Activated T-helper 1 cell treated with anti-CD3 and anti-CD28 coated beads, Interleukin-12 subunit alpha, Interleukin-12 subunit beta, Interleukin-2, Interleukin-4 antibody, amounts not matched to agents 30 ng/mL and 10 ng/mL and 1 ng/mL, durations not matched to agents 14 hours and 24 hours and 36 hours (primary cell): Measurements from ENCODE around the gene U2AF2. TPM values are rescaled to one million over a fixed set of nuclear protein-coding genes. Genes with fewer than 3 reads are reported as not detected.
"Not testable (repeated sequence)": the region's sequence is repeated elsewhere in the genome, so short reads cannot be mapped to it uniquely, and the experiment has no call there.

ENCODE experiments used
- DNase-seq: peaks from one replicate; pipeline ENCODE4 v3.0.0; 2021; ENCODE audit warnings: low spot score
- H3K27ac Mint-ChIP-seq: one replicate; pipeline ENCODE4 v1.8.0; 2021; ENCODE audit warnings: mild to moderate bottlenecking, mixed read lengths
- H3K27me3 Mint-ChIP-seq: one replicate; pipeline ENCODE4 v1.8.0; 2022; ENCODE audit warnings: mild to moderate bottlenecking, moderate library complexity, mixed read lengths; ENCODE audit not compliant: insufficient read depth
- H3K36me3 Mint-ChIP-seq: one replicate; pipeline ENCODE4 v1.8.0; 2021; ENCODE audit warnings: low read depth, mixed read lengths
- H3K4me1 Mint-ChIP-seq: one replicate; pipeline ENCODE4 v1.8.0; 2021; ENCODE audit warnings: low read depth, mixed read lengths
- H3K4me3 Mint-ChIP-seq: one replicate; pipeline ENCODE4 v1.8.0; 2021; ENCODE audit warnings: mild to moderate bottlenecking, moderate library complexity, mixed read lengths
- H3K9me3 Mint-ChIP-seq: one replicate; pipeline ENCODE4 v1.8.0; 2021; ENCODE audit warnings: mixed read lengths
- intact Hi-C: fragments of 100-400 bp; cut with micrococcal nuclease; formaldehyde crosslinking; loops from one replicate; pipeline ENCODE4 v1.15.1; 2024
- total RNA-seq: library from RNA; stranded (reverse); gene quantifications from 2 replicates; pipeline ENCODE4 v1.2.3, GENCODE V29; 2022

U2AF2 gene
- total RNA-seq, 1 donor from 2014 or later = 384 TPM

GRCh38 chr19:55717251-55717650 lies 62.4 kb downstream of the U2AF2 start:
- Mint-ChIP-seq H3K27me3 (no peaks in the 10 kb centered on the region), H3K4me1 (no peaks in the 10 kb centered on the region), H3K9me3 (peaks cover 26% of the 10 kb centered on the region), H3K4me3 (no peak overlapping the region), H3K27ac (no peak overlapping the region), H3K36me3 (no peaks in the 10 kb centered on the region)
- intact Hi-C loops = no loop called here
- no peak for DNase-seq

DNA sequence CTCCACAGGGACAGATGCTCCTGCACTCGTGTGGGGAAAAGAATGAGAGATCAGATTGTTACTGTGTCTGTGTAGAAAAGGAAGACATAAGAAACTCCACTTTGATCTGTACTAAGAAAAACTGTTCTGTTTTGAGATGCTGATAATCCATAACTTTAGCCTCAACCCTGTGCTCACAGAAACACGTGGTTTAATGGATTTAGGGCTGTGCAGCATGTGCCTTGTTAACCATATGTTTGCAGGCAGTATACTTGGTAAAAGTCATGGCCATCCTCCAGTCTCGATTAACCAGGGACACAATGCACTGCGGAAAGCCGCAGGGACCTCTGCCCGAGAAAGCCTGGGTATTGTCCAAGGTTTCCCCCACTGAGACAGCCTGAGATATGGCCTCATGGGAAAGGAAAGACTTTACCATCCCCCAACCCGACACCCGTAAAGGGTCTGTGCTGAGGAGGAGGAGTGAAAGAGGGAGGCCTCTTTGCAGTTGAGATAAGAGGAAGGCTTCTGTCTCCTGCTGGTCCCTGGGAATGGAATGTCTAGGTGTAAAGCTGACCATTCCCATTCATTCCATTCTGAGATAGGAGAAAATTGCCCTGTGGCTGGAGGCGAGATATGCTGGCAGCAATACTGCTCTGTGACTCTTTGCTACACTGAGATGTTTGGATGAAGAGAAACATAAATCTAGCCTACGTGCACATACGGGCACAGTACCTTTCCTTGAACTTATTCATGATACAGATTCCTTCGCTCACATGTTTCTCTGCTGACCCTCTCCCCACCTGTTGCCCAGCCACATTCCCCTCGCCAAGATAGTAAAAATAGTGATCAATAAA lies 63.3 kb downstream of the U2AF2 start:
- intact Hi-C loops, H3K4me3 Mint-ChIP-seq, H3K27me3 Mint-ChIP-seq, H3K27ac Mint-ChIP-seq, DNase-seq, H3K4me1 Mint-ChIP-seq, H3K36me3 Mint-ChIP-seq: not testable (repeated sequence)
- H3K9me3 Mint-ChIP-seq = peaks cover 28% of the 10 kb centered on the region

DNA sequence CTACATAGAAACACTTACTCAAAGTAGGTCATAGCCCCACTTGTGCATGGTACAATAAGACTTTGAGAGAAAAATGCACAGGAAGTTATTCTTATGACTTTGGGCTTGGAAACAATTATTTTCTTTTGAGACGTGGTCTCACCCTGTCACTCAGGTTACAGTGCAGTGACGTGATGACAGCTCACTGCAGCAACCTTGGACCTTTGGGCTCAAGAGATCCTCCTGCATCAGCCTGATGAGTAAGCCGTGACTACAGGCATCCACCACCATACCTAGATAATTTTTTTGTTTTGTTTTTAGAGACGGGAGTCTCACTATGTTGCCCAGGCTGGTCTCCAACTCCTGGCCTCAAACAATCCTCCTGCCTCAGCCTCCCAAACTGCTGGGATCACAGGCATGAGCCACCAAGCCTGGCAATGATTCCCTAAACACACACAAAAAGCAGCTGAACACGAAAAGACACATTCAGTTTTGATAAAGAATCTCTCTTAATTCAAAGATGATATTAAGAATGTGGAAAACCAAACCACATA lies 65.4 kb downstream of the U2AF2 start:
- H3K27me3 Mint-ChIP-seq = no peaks in the 10 kb centered on the region
- H3K9me3 Mint-ChIP-seq = peaks cover 28% of the 10 kb centered on the region
- H3K27ac Mint-ChIP-seq = no peak overlapping the region
- no peak for DNase-seq
- intact Hi-C loops = no loop called here
- H3K4me3 Mint-ChIP-seq = no peak overlapping the region
- H3K4me1 Mint-ChIP-seq = no peaks in the 10 kb centered on the region
- H3K36me3 Mint-ChIP-seq = no peaks in the 10 kb centered on the region

- H3K9me3 Mint-ChIP-seq = peaks cover 28% of the 10 kb centered on the region
- no peaks in the 10 kb centered on the region for H3K36me3 Mint-ChIP-seq
- no peak overlapping the region for H3K4me3 Mint-ChIP-seq
These were observed 66.0 kb downstream of the U2AF2 start for GRCh38 chr19:55720801-55721200.

DNA sequence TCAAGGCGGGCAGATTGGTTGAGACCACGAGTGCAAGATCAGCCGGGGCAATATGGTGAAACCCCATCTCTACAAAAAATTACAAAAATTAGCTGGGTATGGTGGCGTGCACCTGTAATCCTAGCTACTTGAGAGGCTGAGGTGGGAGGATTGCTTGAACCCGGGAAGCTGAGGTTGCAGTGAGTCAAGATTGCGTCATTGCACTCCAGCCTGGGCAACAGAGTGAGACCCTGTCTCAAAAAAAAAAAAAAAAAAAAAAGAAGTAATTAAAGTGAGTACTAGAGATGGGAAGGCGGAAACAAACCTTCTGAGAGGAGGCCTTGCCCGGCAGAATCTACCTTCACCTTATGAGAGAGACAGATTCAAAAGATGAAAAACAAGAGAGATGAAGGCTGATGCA lies 68.7 kb downstream of the U2AF2 start:
- Mint-ChIP-seq H3K4me3 (no peak overlapping the region), H3K27ac (no peak overlapping the region), H3K9me3 (peaks cover 28% of the 10 kb centered on the region), H3K27me3 (no peaks in the 10 kb centered on the region), H3K4me1 (no peaks in the 10 kb centered on the region), H3K36me3 (no peaks in the 10 kb centered on the region)
- intact Hi-C loops = no loop called here
- DNase-seq = no peak

More at GRCh38 chr19:55720801-55721200, 66.0 kb downstream of the U2AF2 start:
- intact Hi-C loops = no loop called here
- Mint-ChIP-seq H3K4me1 (no peaks in the 10 kb centered on the region), H3K27me3 (no peaks in the 10 kb centered on the region), H3K27ac (no peak overlapping the region)
- DNase-seq = no peak

Other genes with a start within 250 kb of the U2AF2 start
- 224 and 225 TPM in 2 replicates for gene UBE2S, start 247.2 kb upstream of the U2AF2 start, total RNA-seq
- not detected in 2 replicates for gene SHISA7, start 211.7 kb upstream of the U2AF2 start, total RNA-seq
- gene ISOC2, start 193.4 kb upstream of the U2AF2 start, total RNA-seq = 31.3 and 34.3 TPM in 2 replicates
- gene C19orf85, start 190.3 kb upstream of the U2AF2 start, total RNA-seq = not detected in 2 replicates
- 7.6 and 10.4 TPM in 2 replicates for gene ZNF628, start 178.4 kb upstream of the U2AF2 start, total RNA-seq
- gene NAT14, start 169.8 kb upstream of the U2AF2 start, total RNA-seq = 23.1 and 26.1 TPM in 2 replicates
- gene SSC5D, start 166.6 kb upstream of the U2AF2 start, total RNA-seq = 0.24 and 0.65 TPM in 2 replicates
- not detected in 2 replicates for gene SBK2, start 117.9 kb upstream of the U2AF2 start, total RNA-seq
- gene SBK3, start 109.5 kb upstream of the U2AF2 start, total RNA-seq = not detected in 2 replicates
- gene ZNF579, start 74.2 kb upstream of the U2AF2 start, total RNA-seq = 10.2 and 11.7 TPM in 2 replicates
- 24.2 and 24.7 TPM in 2 replicates for gene FIZ1, start 55.5 kb upstream of the U2AF2 start, total RNA-seq
- gene ZNF524, start 54.7 kb upstream of the U2AF2 start, total RNA-seq = 20.0 and 22.9 TPM in 2 replicates
- gene ZNF865, start 49.4 kb upstream of the U2AF2 start, total RNA-seq = 12.6 and 13.2 TPM in 2 replicates
- gene ZNF784, start 30.5 kb upstream of the U2AF2 start, total RNA-seq = 3.0 and 4.9 TPM in 2 replicates
- 39.8 and 40.4 TPM in 2 replicates for gene ZNF580, start 14.0 kb upstream of the U2AF2 start, total RNA-seq
- gene ZNF581, start 11.4 kb upstream of the U2AF2 start, total RNA-seq = 35.6 and 36.4 TPM in 2 replicates
- gene CCDC106, start 6.8 kb upstream of the U2AF2 start, total RNA-seq = 7.3 and 9.0 TPM in 2 replicates
- 46.0 and 48.3 TPM in 2 replicates for gene EPN1, start 20.2 kb downstream of the U2AF2 start, total RNA-seq
- not detected in 2 replicates for gene NLRP9, start 83.4 kb downstream of the U2AF2 start, total RNA-seq
- not detected in 2 replicates for gene RFPL4A, start 104.1 kb downstream of the U2AF2 start, total RNA-seq
- gene RFPL4AL1, start 114.1 kb downstream of the U2AF2 start, total RNA-seq = not detected in 2 replicates
- not detected in 2 replicates for gene NLRP11, start 177.0 kb downstream of the U2AF2 start, total RNA-seq
- not detected in 2 replicates for gene NLRP4, start 181.5 kb downstream of the U2AF2 start, total RNA-seq